ENCODE results near the gene CMTM4. TPM values are rescaled to one million over a fixed set of nuclear protein-coding genes. Genes with fewer than 3 reads are reported as not detected.
"Not testable (repeated sequence)": the region's sequence is repeated elsewhere in the genome, so short reads cannot be mapped to it uniquely, and the experiment has no call there.

Gene CMTM4
- total RNA-seq, 4 donors from 2014 or later = 12.7 to 21.2 (median 17.2) TPM

GRCh38 chr16:66596986-66597848, 99.3 kb downstream of the CMTM4 start:
- Histone ChIP-seq H3K4me3 (no peak overlapping the region), H3K4me1 (no peaks in the 10 kb centered on the region), H3K27me3 (peaks cover 18% of the 10 kb centered on the region), H3K36me3 (no peaks in the 10 kb centered on the region), H3K9me3 (peaks cover 0 to 5% (median 0%) of the 10 kb centered on the region in 3 donors), H3K27ac (no peak overlapping the region)
- ATAC-seq = no peak
- 83 to 88% methylated on average over 5 of the region's 5 CpGs for WGBS, 2 donors (ENCODE audit: low coverage in 1 of 2)
- TF ChIP-seq CTCF (IDR thresholded peaks at IDR 0.05) (no peak), POLR2AphosphoS5 (IDR thresholded peaks at IDR 0.05) (no peak), EP300 (IDR thresholded peaks at IDR 0.05) (no peak), POLR2A (IDR thresholded peaks at IDR 0.05) (no peak)

- 100% methylated on average over 3 to 4 of the region's 4 CpGs for WGBS, 2 donors (ENCODE audit: low coverage in 1 of 2)
- H3K36me3 ChIP-seq = not testable (repeated sequence)
Observed at GRCh38 chr16:66596559-66596958, 100.0 kb downstream of the CMTM4 start.

GRCh38 chr16:66594739-66595138, 101.8 kb downstream of the CMTM4 start:
- H3K9me3 ChIP-seq = peaks cover 0 to 5% (median 0%) of the 10 kb centered on the region in 3 donors
- ATAC-seq = no peak
- H3K36me3 ChIP-seq = no peaks in the 10 kb centered on the region
- 48 to 68% methylated on average over 6 of the region's 7 CpGs for WGBS, 2 donors (ENCODE audit: low coverage in 1 of 2)
- no peaks in the 10 kb centered on the region for H3K27me3 ChIP-seq
- H3K4me3 ChIP-seq = no peak overlapping the region
- TF ChIP-seq CTCF (IDR thresholded peaks at IDR 0.05) (no peak), POLR2A (IDR thresholded peaks at IDR 0.05) (no peak), POLR2AphosphoS5 (IDR thresholded peaks at IDR 0.05) (no peak), EP300 (IDR thresholded peaks at IDR 0.05) (no peak)
- no peak overlapping the region for H3K27ac ChIP-seq
- H3K4me1 ChIP-seq = no peaks in the 10 kb centered on the region

More at GRCh38 chr16:66596559-66596958, 100.0 kb downstream of the CMTM4 start:
- not testable (repeated sequence) for H3K4me3 ChIP-seq, H3K9me3 ChIP-seq, H3K27ac ChIP-seq, ATAC-seq, H3K4me1 ChIP-seq
- H3K27me3 ChIP-seq = peaks cover 13% of the 10 kb centered on the region

GRCh38 chr16:66592814-66593213, 103.7 kb downstream of the CMTM4 start:
- H3K27me3 ChIP-seq = no peaks in the 10 kb centered on the region
- no peak for ATAC-seq
- peaks cover 0 to 5% (median 0%) of the 10 kb centered on the region in 3 donors for H3K9me3 ChIP-seq
- no peak overlapping the region for H3K27ac ChIP-seq
- WGBS, 2 donors (ENCODE audit: low coverage in 1 of 2) = 90 to 100% methylated on average over 3 of the region's 3 CpGs
- no peaks in the 10 kb centered on the region for H3K4me1 ChIP-seq
- TF ChIP-seq POLR2AphosphoS5 (IDR thresholded peaks at IDR 0.05) = no peak
- no peak for TF ChIP-seq POLR2A (IDR thresholded peaks at IDR 0.05)
- no peak for TF ChIP-seq EP300 (IDR thresholded peaks at IDR 0.05)
- TF ChIP-seq CTCF (IDR thresholded peaks at IDR 0.05) = no peak
- H3K36me3 ChIP-seq = no peaks in the 10 kb centered on the region
- no peak overlapping the region for H3K4me3 ChIP-seq

- no peak overlapping the region for H3K27ac ChIP-seq
- no peak overlapping the region for H3K4me3 ChIP-seq
- H3K4me1 ChIP-seq = no peaks in the 10 kb centered on the region
- no peak for ATAC-seq
- H3K9me3 ChIP-seq = peaks cover 0 to 5% (median 0%) of the 10 kb centered on the region in 3 donors
- WGBS, 2 donors (ENCODE audit: low coverage in 1 of 2) = 74 to 80% methylated on average over 3 of the region's 3 CpGs
- no peaks in the 10 kb centered on the region for H3K27me3 ChIP-seq
- no peaks in the 10 kb centered on the region for H3K36me3 ChIP-seq
- TF ChIP-seq CTCF (IDR thresholded peaks at IDR 0.05) (no peak), EP300 (IDR thresholded peaks at IDR 0.05) (no peak), POLR2A (IDR thresholded peaks at IDR 0.05) (no peak), POLR2AphosphoS5 (IDR thresholded peaks at IDR 0.05) (no peak)
Observed at GRCh38 chr16:66592241-66592640, 104.3 kb downstream of the CMTM4 start.

Measured in gastroesophageal sphincter (tissue), 4 donors.